ENCODE data around the gene KANTR. TPM values are rescaled to one million over a fixed set of nuclear protein-coding genes. Genes with fewer than 3 reads are reported as not detected.

Gene KANTR
- total RNA-seq, 1 experiment from 2014 or later = 7.5 TPM

GRCh38 chrX:53116101-53116500 lies 22.2 kb downstream of the KANTR start:
- TF ChIP-seq EGR1 (IDR thresholded peaks at IDR 0.05; ENCODE audit: low read depth) (no peak), EZH2phosphoT487 (IDR thresholded peaks at IDR 0.05; ENCODE audit: borderline replicate concordance) (no peak), ELF1 (IDR thresholded peaks at IDR 0.05; ENCODE audit: borderline replicate concordance, low read depth) (no peak), SRF (IDR thresholded peaks at IDR 0.05; ENCODE audit: low read depth) (no peak), POLR2A (IDR thresholded peaks at IDR 0.05; ENCODE audit: borderline replicate concordance, extremely low read depth, insufficient read depth, insufficient read length) (no peak), JUND (IDR thresholded peaks at IDR 0.05) (no peak), CEBPB (IDR thresholded peaks at IDR 0.05; ENCODE audit: low read depth) (no peak), ZNF274 (IDR thresholded peaks at IDR 0.05; ENCODE audit: low read depth, low read length) (no peak), REST (IDR thresholded peaks at IDR 0.05; ENCODE audit: low read depth) (no peak), RAD21 (IDR thresholded peaks at IDR 0.05; ENCODE audit: low read depth) (no peak), ZBTB33 (IDR thresholded peaks at IDR 0.05; ENCODE audit: extremely low read depth, insufficient replicate concordance, low read length) (no peak), FOSL1 (IDR thresholded peaks at IDR 0.05; ENCODE audit: low read depth) (no peak)
- TF ChIP-seq, protein P1, sequence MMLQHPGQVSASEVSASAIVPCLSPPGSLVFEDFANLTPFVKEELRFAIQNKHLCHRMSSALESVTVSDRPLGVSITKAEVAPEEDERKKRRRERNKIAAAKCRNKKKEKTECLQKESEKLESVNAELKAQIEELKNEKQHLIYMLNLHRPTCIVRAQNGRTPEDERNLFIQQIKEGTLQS (IDR thresholded peaks at IDR 0.05) = no peak
- TF ChIP-seq, protein P2, sequence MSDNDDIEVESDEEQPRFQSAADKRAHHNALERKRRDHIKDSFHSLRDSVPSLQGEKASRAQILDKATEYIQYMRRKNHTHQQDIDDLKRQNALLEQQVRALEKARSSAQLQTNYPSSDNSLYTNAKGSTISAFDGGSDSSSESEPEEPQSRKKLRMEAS (IDR thresholded peaks at IDR 0.05) = no peak
- TF ChIP-seq, protein P3, sequence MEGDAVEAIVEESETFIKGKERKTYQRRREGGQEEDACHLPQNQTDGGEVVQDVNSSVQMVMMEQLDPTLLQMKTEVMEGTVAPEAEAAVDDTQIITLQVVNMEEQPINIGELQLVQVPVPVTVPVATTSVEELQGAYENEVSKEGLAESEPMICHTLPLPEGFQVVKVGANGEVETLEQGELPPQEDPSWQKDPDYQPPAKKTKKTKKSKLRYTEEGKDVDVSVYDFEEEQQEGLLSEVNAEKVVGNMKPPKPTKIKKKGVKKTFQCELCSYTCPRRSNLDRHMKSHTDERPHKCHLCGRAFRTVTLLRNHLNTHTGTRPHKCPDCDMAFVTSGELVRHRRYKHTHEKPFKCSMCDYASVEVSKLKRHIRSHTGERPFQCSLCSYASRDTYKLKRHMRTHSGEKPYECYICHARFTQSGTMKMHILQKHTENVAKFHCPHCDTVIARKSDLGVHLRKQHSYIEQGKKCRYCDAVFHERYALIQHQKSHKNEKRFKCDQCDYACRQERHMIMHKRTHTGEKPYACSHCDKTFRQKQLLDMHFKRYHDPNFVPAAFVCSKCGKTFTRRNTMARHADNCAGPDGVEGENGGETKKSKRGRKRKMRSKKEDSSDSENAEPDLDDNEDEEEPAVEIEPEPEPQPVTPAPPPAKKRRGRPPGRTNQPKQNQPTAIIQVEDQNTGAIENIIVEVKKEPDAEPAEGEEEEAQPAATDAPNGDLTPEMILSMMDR (IDR thresholded peaks at IDR 0.05 in 2 of 3, conservative IDR thresholded peaks at IDR 0.05 in 1 of 3; ENCODE audit: borderline replicate concordance in 1 of 3, insufficient read depth in 1 of 3, low read depth in 2 of 3, low read length in 2 of 3) = no peak
- ChIA-PET CTCF (no interaction called here), RAD21 (ENCODE audit: low non-redundant PET in 1 of 2, low total read pairs in 2 of 2, uncharacterized antibody in 2 of 2, unreplicated experiment in 2 of 2) (no interaction called here), POLR2A (no interaction called here)
- H3K9me3 ChIP-seq (ENCODE audit: control insufficient read depth in 1 of 2, insufficient read depth in 1 of 2, low read depth in 1 of 2, low read length in 2 of 2) = no peaks in the 10 kb centered on the region
- no peak overlapping the region for H3K9ac ChIP-seq (ENCODE audit: low read length)
- H2AFZ ChIP-seq (ENCODE audit: low read depth, low read length, poor library complexity, severe bottlenecking) = no peak overlapping the region
- no peak overlapping the region for H3K27ac ChIP-seq (ENCODE audit: low read depth, low read length)
- no peaks in the 10 kb centered on the region for H4K20me1 ChIP-seq (ENCODE audit: insufficient read depth)
- no peak for ATAC-seq
- H3K36me3 ChIP-seq (ENCODE audit: control insufficient read depth in 1 of 2, insufficient read depth in 2 of 2, low read length in 2 of 2) = no peaks in the 10 kb centered on the region
- no peaks in the 10 kb centered on the region for H3K4me1 ChIP-seq (ENCODE audit: control insufficient read depth in 1 of 2, insufficient read depth in 2 of 2, low read length in 2 of 2)
- H3K27me3 ChIP-seq (ENCODE audit: insufficient read depth, low read length) = no peaks in the 10 kb centered on the region
- no TSS peak for BruUV-seq (replicated peaks)
- no peaks in the 10 kb centered on the region for H3K79me2 ChIP-seq (ENCODE audit: insufficient read depth, low read length)
- DNase-seq (ENCODE audit: low read depth, low spot score) = no peak
- intact Hi-C loops (cut with micrococcal nuclease) = loop anchor here (10.0 kb wide), 1 partner anchor 99 kb away; no protein-coding TSS in a partner anchor
- H3K4me2 ChIP-seq (ENCODE audit: low read length) = no peak overlapping the region
- no peaks in the 10 kb centered on the region for H3K9me2 ChIP-seq (ENCODE audit: insufficient read depth)
- H3K4me3 ChIP-seq (replicated peaks in 1 of 2; ENCODE audit: low read depth in 1 of 2, low read length in 2 of 2) = no peak overlapping the region
